H1 (cell line): Measurements from ENCODE around the gene LCN6. TPM values are rescaled to one million over a fixed set of nuclear protein-coding genes. Genes with fewer than 3 reads are reported as not detected.

ENCODE experiments used
- EGR1 ChIP-seq: IDR thresholded peaks from 2 replicates; pipeline ENCODE4 v1.6.1; 2011; ENCODE audit warnings: low read depth, low read length, borderline replicate concordance
- EZH2 ChIP-seq: fragments of 200-600 bp; sonication (generic); IDR thresholded peaks from 2 replicates; pipeline ENCODE4 v1.7.1; 2012; ENCODE audit warnings: low read depth, mild to moderate bottlenecking, moderate library complexity, low read length, inconsistent platforms; ENCODE audit not compliant: severe bottlenecking
- GABPA ChIP-seq: IDR thresholded peaks from 2 replicates; pipeline ENCODE4 v1.6.1; 2011; ENCODE audit warnings: mild to moderate bottlenecking, low read length, moderate library complexity, borderline replicate concordance; ENCODE audit not compliant: insufficient read depth
- MAFK ChIP-seq: IDR thresholded peaks from 2 replicates; pipeline ENCODE4 v1.6.1; 2012; ENCODE audit warnings: low read depth, mild to moderate bottlenecking, improper control_type of control experiment, low read length
- NANOG ChIP-seq: IDR thresholded peaks from 2 replicates; pipeline ENCODE4 v1.6.1; 2011; ENCODE audit warnings: low read length, low read depth, mild to moderate bottlenecking, inconsistent platforms; ENCODE audit not compliant: insufficient read depth, poor library complexity, severe bottlenecking
- RAD21 ChIP-seq, 2 experiments: IDR thresholded peaks in 1 of 2; conservative IDR thresholded peaks in 1 of 2; 2 replicates each; pipeline ENCODE4 v1.6.1; 2011; ENCODE audit warnings: low read depth in 2 of 2, low read length in 2 of 2, improper control_type of control experiment in 1 of 2, inconsistent platforms in 1 of 2, mild to moderate bottlenecking in 1 of 2, moderate library complexity in 1 of 2
- SUZ12 ChIP-seq: fragments of 200-600 bp; sonication (generic); IDR thresholded peaks from 2 replicates; pipeline ENCODE4 v1.6.1; 2012; ENCODE audit warnings: mild to moderate bottlenecking, inconsistent platforms, low read length, moderate library complexity, mixed read lengths
- TAF7 ChIP-seq: optimal IDR thresholded peaks from 2 replicates; pipeline ENCODE3; 2011; ENCODE audit warnings: low read depth, mild to moderate bottlenecking, inconsistent platforms, low read length, moderate library complexity, borderline replicate concordance
- polyA plus RNA-seq, 7 experiments: library from polyadenylated mRNA; depleted of rRNA in 3 of 7; stranded (reverse) in 5 of 7; unstranded in 2 of 7; fragments of >200 nt in 5 of 7; fragments of 200-250 nt in 2 of 7; gene quantifications; 1 replicate in 5 of 7; 2 replicates in 1 of 7; 4 replicates in 1 of 7; pipeline versions ENCODE4 v1.2.1 to v1.2.3, GENCODE V29; 2011 to 2013; ENCODE audit warnings: missing spikeins in 2 of 7, mixed read lengths in 2 of 7
- total RNA-seq: library from RNA; stranded (reverse); fragmentation: NEBNext Ultra II Directional; extraction: Animal tissue kit (Norgen Biotek cat#: 25700); gene quantifications from 2 replicates; pipeline ENCODE4 v1.2.1, GENCODE V29; 2021
- TF ChIP-seq, protein P1 (sequence below): fragments of 300-600 bp; sonication (generic); IDR thresholded peaks from 2 replicates; pipeline ENCODE4 v1.7.1; 2012; ENCODE audit warnings: low read length, moderate library complexity, mild to moderate bottlenecking, inconsistent platforms; ENCODE audit not compliant: insufficient replicate concordance

Gene LCN6
- total and polyA plus RNA-seq, 2 of the 8 experiments (the other 6 are each of a cell fraction or from before 2014, with no cell fraction given), result not detected

DNA sequence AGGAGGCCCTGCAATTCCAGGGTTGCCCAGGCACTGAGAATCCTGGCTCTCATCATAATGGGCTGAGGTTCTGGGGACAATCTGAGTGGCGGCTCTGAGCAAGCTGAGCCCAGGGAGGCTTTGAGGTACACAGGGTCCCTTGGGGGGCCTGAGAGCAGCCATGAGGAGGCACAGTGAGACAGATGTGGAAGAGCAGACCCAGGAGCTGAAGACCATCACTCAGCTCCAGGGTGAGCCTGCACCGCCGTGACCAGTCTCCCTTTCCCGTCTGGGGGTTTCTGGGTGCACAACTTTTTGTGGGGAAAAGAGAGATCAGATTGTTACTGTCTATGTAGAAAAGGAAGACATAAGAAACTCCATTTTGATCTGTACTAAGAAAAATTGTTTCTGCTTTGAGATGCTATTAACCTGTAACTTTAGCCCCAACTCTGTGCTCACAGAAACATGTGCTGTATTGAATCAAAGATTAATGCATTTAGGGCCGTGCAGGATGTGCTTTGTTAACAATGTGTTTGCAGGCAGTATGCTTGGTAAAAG is 48.0 kb upstream of the LCN6 start, which contains the start of gene CCDC183 (continued):
- TF ChIP-seq, protein P1, sequence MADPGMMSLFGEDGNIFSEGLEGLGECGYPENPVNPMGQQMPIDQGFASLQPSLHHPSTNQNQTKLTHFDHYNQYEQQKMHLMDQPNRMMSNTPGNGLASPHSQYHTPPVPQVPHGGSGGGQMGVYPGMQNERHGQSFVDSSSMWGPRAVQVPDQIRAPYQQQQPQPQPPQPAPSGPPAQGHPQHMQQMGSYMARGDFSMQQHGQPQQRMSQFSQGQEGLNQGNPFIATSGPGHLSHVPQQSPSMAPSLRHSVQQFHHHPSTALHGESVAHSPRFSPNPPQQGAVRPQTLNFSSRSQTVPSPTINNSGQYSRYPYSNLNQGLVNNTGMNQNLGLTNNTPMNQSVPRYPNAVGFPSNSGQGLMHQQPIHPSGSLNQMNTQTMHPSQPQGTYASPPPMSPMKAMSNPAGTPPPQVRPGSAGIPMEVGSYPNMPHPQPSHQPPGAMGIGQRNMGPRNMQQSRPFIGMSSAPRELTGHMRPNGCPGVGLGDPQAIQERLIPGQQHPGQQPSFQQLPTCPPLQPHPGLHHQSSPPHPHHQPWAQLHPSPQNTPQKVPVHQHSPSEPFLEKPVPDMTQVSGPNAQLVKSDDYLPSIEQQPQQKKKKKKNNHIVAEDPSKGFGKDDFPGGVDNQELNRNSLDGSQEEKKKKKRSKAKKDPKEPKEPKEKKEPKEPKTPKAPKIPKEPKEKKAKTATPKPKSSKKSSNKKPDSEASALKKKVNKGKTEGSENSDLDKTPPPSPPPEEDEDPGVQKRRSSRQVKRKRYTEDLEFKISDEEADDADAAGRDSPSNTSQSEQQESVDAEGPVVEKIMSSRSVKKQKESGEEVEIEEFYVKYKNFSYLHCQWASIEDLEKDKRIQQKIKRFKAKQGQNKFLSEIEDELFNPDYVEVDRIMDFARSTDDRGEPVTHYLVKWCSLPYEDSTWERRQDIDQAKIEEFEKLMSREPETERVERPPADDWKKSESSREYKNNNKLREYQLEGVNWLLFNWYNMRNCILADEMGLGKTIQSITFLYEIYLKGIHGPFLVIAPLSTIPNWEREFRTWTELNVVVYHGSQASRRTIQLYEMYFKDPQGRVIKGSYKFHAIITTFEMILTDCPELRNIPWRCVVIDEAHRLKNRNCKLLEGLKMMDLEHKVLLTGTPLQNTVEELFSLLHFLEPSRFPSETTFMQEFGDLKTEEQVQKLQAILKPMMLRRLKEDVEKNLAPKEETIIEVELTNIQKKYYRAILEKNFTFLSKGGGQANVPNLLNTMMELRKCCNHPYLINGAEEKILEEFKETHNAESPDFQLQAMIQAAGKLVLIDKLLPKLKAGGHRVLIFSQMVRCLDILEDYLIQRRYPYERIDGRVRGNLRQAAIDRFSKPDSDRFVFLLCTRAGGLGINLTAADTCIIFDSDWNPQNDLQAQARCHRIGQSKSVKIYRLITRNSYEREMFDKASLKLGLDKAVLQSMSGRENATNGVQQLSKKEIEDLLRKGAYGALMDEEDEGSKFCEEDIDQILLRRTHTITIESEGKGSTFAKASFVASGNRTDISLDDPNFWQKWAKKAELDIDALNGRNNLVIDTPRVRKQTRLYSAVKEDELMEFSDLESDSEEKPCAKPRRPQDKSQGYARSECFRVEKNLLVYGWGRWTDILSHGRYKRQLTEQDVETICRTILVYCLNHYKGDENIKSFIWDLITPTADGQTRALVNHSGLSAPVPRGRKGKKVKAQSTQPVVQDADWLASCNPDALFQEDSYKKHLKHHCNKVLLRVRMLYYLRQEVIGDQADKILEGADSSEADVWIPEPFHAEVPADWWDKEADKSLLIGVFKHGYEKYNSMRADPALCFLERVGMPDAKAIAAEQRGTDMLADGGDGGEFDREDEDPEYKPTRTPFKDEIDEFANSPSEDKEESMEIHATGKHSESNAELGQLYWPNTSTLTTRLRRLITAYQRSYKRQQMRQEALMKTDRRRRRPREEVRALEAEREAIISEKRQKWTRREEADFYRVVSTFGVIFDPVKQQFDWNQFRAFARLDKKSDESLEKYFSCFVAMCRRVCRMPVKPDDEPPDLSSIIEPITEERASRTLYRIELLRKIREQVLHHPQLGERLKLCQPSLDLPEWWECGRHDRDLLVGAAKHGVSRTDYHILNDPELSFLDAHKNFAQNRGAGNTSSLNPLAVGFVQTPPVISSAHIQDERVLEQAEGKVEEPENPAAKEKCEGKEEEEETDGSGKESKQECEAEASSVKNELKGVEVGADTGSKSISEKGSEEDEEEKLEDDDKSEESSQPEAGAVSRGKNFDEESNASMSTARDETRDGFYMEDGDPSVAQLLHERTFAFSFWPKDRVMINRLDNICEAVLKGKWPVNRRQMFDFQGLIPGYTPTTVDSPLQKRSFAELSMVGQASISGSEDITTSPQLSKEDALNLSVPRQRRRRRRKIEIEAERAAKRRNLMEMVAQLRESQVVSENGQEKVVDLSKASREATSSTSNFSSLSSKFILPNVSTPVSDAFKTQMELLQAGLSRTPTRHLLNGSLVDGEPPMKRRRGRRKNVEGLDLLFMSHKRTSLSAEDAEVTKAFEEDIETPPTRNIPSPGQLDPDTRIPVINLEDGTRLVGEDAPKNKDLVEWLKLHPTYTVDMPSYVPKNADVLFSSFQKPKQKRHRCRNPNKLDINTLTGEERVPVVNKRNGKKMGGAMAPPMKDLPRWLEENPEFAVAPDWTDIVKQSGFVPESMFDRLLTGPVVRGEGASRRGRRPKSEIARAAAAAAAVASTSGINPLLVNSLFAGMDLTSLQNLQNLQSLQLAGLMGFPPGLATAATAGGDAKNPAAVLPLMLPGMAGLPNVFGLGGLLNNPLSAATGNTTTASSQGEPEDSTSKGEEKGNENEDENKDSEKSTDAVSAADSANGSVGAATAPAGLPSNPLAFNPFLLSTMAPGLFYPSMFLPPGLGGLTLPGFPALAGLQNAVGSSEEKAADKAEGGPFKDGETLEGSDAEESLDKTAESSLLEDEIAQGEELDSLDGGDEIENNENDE, result no peak
- TF ChIP-seq EGR1, result no peak
- no peak for TF ChIP-seq TAF7
- no peak for TF ChIP-seq GABPA
- no peak for TF ChIP-seq RAD21 (IDR thresholded peaks at IDR 0.05 in 1 of 2, conservative IDR thresholded peaks at IDR 0.05 in 1 of 2; ENCODE audit: low read depth in 2 of 2, low read length in 2 of 2)
- TF ChIP-seq NANOG, result no peak
- no peak for TF ChIP-seq EZH2
- TF ChIP-seq MAFK, result no peak
- TF ChIP-seq SUZ12, result no peak
- TF ChIP-seq, all 59 proteins: peak for 0
